Activated T-helper 1 cell treated with anti-CD3 and anti-CD28 coated beads, Interleukin-2, amount 50 U/mL, for 16 hours (primary cell): ENCODE measurements around the gene PHF13.
A peak's percentile ranks its signal among the peaks of the same experiment; 100 is the strongest.

ENCODE experiments used
- DNase-seq, 2 donors: peaks; one replicate each; pipeline ENCODE4 v3.0.0-alpha.2; 2020; ENCODE audit warnings: low read depth in 1 of 2, low spot score in 1 of 2

Gene PHF13

GRCh38 chr1:6613361-6614018 is at the start of gene PHF13:
TSS of gene PHF13 (plus strand) at chr1:6613731. CDS start at chr1:6614067, 336 bp downstream.
- peak; percentile 99 to 100 for DNase-seq

GRCh38 chr1:6569033-6569432 is 44.5 kb upstream of the PHF13 start:
- DNase-seq: no peak

GRCh38 chr1:6570100-6570499 is 43.4 kb upstream of the PHF13 start:
- DNase-seq: no peak

GRCh38 chr1:6570987-6571386 is 42.5 kb upstream of the PHF13 start:
- no peak for DNase-seq

GRCh38 chr1:6572653-6573383 is 40.7 kb upstream of the PHF13 start:
- no peak for DNase-seq

GRCh38 chr1:6574025-6574620 is 39.4 kb upstream of the PHF13 start:
- no peak for DNase-seq

- no peak for DNase-seq
Measured at GRCh38 chr1:6574818-6575217, 38.7 kb upstream of the PHF13 start.

- DNase-seq: no peak
Measured at GRCh38 chr1:6577831-6578525, 35.6 kb upstream of the PHF13 start.

GRCh38 chr1:6578624-6579373 is 34.7 kb upstream of the PHF13 start:
- no peak for DNase-seq

GRCh38 chr1:6579374-6580118 is 34.0 kb upstream of the PHF13 start, which contains the start of gene ZBTB48:
TSS of gene ZBTB48 (plus strand) at chr1:6579994. CDS start at chr1:6580610, 616 bp downstream.
- DNase-seq: peak; percentile 90 to 96

- DNase-seq: no peak
Measured at GRCh38 chr1:6580119-6580592, 33.4 kb upstream of the PHF13 start.

- DNase-seq: no peak
Measured at GRCh38 chr1:6580593-6581409, 32.7 kb upstream of the PHF13 start.

GRCh38 chr1:6581561-6582305 is 31.8 kb upstream of the PHF13 start:
- no peak for DNase-seq

GRCh38 chr1:6582370-6582769 is 31.2 kb upstream of the PHF13 start:
- no peak for DNase-seq

GRCh38 chr1:6584126-6585080 is 29.1 kb upstream of the PHF13 start:
- no peak for DNase-seq

GRCh38 chr1:6585081-6585722 is 28.3 kb upstream of the PHF13 start:
- DNase-seq: no peak

- DNase-seq: no peak
Measured at GRCh38 chr1:6585841-6586240, 27.7 kb upstream of the PHF13 start.
